GM10847 (cell line): ENCODE data around the gene PDE4D.

Source experiments
- POLR2A ChIP-seq: IDR thresholded peaks from 2 replicates; pipeline ENCODE4 v1.6.1; 2011; ENCODE audit not compliant: insufficient read length; ENCODE audit errors: extremely low read depth

Gene PDE4D

DNA sequence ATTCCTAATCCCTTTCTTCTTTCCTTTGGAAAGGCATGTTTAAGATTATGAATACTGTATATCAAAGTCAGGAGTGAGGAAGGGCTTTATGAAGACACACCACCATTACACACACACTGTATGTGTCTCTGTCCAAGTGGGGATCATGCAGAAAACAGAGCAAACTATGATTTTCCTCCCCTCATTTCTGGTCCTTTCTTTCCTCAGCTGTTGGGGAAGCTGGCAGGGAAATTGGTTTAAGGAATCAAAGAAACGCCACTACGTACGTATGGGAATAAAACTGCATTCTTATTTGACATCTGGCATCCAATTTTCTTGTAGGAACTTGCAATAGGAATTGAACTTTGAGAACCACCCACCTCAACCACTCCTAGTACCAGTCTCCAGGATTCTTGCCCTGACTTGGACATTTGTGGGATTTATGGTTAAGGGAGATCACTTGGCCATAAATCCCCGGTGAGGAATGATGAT lies 125.8 kb downstream of the PDE4D start:
- TF ChIP-seq POLR2A = no peak

DNA sequence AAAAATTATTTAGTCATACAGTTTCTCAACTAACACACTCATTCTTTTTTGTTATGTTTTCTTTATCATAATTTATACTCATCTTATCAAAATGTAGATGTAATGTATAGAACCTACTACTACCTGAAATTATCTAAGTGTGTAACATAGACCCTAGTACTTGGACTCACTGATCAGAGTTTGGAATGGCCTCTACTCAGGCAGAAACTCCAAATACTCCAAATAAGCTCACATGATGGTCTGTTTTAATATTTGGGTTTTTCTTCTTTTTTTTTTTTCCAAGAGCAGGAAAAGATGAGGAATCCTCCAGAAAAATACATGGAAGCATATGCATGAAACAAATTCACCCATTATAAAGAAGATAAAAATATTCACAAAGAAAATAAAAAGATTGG lies 126.3 kb downstream of the PDE4D start:
- TF ChIP-seq POLR2A = no peak

DNA sequence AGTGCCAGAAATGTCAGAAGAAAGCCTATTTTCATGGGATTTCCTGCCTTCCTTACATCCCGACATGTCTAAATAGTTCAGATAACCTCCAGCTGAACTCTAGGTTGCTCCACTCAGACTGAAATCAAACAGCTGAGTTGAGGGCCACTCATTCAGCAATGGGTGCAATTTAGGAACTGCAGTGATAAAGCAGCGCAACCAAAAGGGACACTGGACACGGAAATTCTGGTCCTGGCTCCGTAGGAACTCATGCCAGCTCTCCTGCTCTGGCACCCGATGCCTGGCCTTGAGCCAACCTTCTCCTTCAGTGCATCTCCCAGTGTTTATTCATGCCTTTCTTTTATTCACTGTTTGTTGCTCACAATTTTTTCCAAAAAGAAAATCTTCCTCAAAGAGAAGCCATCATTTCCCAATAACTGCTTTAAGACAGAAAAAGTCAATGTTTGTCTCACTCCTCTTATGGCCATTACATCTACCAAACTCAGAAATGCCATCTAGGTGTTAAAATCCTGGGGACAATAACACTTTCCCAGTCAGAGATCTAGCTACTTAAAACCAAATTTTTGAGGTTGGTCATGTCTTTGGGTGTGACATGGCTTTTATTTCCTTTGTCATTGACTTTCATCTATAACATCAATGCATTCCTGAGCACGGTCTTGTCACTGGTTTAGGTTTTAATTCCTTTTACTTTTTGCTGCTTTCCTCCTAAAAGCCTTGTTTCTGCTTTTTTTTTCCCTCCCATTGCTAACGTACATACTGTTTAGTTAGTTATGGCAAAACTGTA lies 126.9 kb downstream of the PDE4D start:
- TF ChIP-seq POLR2A = no peak

DNA sequence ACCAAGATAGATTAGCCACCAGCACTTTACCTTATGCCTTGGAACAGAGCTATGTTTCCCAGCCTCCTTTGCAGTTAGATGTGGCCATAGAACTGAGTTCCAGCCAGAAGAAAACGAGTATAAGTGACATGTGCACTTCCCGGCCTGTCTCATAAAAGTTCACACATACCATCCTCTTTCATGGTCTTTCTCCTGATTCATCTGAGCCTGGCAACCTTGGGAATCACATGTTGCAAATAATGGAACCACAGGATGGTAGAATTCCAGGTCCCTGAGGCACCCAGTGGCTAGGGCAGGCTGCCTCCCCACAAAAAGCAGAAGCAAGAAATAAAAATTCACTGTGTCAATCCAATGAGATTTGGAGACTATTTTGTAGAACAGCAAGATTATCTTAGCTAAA lies 128.1 kb downstream of the PDE4D start:
- TF ChIP-seq POLR2A = no peak

DNA sequence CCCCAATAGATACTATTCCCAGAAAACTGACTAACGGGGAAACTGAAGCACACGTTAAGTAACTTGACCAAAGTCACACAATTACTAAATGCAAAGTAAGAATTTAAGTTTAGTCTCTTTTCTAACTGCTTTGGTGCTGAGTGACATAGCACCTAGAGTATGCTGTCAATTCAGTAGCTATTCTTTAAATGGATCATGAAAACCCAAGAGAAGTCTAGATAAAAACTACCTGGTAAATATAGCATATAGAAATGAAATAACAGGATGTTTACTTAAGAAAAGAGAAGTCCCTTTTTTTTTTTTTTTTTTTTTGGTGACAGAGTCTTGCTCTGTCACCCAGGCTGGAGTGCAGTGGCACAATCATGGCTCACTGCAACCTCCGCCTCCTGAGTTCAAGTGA lies 129.2 kb downstream of the PDE4D start:
- TF ChIP-seq POLR2A = no peak

DNA sequence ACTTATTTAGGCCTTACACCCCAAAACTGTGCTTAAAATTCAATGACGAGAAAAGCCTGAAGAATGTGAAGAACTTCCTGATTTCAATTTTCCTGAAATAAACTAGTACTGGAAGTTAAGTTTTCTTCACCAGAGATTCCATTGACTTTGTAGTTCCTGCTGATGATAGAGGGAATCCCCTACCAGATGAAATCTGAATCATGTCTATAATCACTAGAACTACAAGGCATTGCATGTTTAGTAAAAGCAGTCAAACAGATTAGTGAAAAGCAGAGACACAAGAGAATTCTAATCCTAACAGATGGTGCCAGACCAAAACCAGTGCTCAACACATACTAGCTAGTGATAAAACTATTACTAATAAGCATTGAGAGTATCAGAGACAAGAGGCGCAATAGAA lies 130.0 kb downstream of the PDE4D start:
- no peak for TF ChIP-seq POLR2A

DNA sequence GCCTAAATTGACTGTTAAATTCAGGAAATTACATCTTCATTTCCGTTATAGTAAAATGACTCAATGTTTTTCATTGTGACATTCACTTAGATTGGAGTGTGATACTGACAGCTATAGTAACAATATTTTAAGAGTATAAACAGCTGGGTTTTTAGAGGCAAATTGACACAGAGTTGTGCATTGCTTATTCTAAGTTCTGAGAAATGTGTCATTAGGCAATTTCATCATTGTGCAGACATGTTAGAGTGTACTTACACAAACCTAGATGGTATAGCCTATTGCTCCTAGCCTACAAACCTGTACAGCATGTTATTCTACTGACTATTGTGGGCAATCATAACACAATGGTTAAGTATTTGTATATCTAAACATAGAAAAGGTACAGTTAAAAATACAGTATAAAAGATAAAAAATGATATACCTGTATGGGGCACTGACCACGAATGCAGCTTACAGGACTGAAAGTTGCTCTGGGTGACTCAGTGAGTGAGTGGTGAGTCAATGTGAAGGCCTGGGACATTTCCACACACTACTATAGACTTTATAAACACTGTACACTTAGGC lies 132.7 kb downstream of the PDE4D start:
- TF ChIP-seq POLR2A = no peak

DNA sequence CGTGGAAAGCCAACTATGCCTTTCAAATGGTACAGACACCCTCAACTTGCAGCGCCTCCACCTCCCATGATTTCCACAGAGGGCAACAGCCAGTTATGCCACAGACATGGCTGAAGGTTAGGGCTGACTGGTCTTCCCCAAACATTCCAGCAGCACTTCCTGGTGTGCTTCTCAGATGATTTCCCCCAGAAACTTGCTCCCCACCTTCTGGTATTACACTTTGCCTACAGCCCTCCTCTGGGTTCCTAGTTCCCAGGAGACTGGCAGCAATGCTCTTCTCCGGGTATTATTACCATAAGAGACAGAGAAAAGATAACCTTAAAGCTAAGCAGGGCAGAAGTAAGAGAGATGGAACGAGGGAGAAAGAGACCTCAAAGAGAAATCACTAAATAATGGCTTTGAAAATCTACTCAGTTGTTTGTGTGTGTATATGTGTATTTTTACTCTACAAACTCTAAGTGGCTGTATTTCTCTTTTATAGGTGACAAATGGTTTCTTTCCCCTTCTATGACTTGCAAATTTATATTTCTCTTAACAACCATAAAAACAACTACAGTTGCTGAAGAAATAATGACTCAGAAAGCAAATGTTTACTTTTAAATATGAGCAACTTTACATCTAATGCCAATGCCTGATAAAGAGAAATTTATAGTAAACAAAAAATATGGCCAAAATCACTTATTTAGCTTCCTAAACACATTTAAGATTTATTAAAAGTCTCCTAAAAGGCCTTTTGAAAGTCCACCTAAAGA lies 133.8 kb downstream of the PDE4D start:
- TF ChIP-seq POLR2A = no peak

DNA sequence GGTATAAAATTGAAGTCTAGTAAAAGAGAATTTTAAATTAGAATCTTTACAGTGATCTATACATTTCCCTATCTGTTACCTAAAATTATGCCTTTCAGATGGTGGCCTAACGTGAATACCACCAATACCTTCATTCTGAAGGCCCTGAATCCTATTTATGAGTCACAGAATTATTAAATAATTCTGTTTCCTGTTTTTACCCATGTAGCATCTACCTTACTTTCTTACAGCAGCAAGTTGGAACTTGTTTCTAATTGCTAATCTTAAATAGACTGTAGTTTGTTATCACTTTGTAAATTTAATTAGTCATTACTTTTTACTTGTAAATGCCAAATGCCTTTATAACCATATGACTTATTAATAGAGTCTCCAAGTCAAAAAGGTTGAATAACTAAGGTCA lies 135.0 kb downstream of the PDE4D start:
- no peak for TF ChIP-seq POLR2A

DNA sequence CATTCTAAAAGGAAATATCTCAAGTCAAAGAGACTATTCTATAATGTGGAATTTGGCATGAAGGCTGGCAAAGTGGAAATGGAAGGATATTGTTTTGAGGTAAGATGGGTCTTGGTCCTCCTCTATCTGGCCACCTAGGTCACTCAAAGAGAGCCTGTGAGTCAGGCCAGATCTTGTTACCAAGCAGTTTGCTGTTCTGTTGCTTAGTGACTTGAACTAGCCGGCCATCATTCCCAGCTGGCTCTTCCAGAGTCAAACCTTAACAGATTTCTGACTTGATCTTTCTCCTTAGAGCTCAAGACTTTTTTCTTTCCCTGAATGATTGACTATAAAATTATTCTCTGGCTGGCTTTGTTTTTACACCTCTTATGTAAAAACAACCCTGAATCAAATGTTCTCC lies 136.1 kb downstream of the PDE4D start:
- no peak for TF ChIP-seq POLR2A

DNA sequence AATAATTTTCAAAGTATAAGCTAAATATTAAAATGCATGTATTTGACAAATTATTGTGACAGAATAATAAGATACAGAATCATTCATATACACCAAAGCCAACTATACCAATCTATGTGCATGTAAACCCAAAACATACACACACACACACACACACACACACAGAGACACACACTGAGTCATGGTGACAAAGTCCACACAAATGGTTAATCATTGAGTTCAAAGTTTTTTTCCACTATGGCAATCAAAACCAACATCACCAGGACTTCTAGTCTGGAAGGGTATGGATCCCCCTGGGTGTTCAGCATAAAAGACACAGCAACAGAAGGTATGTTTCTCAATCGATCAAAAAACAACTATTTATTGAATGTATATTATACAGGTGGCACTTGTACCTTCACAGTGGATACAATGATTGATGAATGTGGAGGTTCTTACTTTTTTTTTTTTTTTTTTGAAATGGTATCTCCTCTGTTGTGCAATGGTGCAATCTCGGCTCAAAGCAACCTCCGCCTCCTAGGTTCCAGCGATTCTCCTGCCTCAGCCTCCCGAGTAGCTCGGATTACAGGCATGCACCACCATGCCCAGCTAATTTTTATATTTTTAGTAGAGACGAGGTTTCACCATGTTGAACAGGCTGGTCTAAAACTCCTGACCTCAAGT lies 137.0 kb downstream of the PDE4D start:
- TF ChIP-seq POLR2A = no peak

DNA sequence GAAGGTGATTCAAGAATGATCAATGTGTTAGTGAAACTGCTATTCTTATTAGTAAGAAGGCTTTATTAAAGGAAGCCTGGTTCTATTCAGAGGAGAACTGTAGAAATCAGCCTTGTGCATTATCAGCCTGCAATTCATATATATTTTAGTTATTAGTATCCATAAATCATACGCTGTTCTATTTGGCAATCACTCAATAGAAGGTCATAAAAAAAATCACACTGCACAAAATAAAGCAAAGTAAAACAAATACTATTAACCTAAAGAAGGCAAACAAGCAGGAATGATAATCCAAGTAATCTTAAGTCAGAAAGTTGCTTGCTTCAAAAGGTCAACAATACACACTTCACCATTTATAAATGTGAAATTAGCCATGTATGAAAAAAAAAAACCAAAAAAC lies 138.1 kb downstream of the PDE4D start:
- TF ChIP-seq POLR2A = no peak

DNA sequence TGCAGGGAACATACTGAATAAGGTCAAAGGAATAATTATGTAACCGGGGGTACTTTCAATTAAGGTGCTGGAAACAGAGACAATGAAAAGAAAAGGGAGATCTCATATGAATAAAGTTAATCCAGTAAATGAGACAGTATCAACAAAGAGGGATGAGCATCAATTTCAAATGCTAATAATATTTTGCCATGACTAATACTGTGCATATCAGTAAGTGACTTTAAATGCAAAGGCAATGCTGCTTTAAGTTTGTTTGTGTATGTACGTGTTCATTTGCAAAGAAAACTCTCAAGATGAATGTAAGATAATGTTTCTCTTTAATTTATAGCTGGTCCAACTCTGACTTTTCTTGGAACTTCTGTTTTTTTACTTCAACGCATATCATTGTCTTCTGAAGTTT lies 139.9 kb downstream of the PDE4D start:
- TF ChIP-seq POLR2A = no peak

DNA sequence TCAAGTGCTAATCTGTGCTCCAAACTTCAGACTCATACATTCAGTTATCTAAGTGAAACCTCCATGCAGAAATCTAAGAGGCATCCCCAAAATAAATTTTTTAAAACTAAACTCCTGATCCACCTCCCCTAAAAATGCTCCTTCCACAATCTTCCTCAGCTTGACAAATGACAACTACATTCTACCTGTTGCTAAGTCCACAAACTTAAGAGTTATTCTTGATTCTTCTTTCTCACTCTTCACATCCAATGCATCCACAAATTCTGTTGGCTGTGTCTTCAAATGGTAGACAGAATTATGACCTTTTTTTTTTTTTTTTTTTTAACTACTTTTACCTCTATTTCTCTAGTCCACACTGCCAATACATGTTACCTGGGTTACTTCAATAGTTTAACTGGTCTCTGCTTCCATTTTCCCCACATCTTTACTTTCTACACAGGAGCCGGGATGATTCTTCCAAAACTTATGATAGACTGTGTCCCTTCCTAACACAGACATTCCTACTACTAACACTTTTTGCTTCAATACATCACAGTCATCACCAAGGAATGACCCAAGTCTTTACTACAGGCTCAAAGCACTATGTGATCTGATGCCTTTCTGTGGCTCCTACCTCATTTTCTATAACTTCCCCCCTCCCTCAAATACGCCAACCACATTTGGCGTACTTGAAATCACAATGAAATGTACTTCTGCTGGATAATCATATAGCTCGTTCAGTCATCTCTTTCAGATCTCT lies 143.6 kb downstream of the PDE4D start:
- no peak for TF ChIP-seq POLR2A

DNA sequence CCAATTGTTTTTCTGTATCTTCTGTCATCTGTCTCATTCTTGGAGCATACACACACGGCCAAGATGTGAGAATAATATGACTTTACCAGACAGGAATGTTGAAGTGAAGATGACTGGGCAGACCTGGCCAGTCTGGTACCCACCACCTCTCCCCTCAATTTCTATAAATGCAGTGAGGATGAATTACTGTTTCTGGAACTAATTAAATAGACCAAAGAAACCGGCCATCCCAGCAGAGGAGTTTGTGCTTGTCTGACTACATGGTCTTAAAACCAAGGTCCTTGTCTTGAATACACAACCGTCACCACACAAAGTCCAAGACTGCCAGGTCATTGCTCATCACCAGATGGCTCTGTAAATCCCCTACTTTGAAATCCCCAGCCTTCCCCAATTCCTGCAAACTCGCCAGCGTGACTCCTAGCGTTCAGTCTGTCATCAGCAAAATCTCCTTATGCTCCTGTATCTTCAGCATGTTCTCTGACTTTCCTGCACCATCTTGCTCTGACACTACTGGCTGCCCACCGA lies 147.2 kb downstream of the PDE4D start:
- no peak for TF ChIP-seq POLR2A
